Keratinocyte (primary cell): ENCODE measurements around the gene XIAP. TPM values are rescaled to one million over a fixed set of nuclear protein-coding genes. Genes with fewer than 3 reads are reported as not detected.
A peak's percentile ranks its signal among the peaks of the same experiment; 100 is the strongest.

Source experiments
- DNase-seq: peaks from one replicate; pipeline ENCODE4 v3.0.0-alpha.2; 2011; ENCODE audit warnings: low read depth, missing footprints, low spot score
- FAIRE-seq: peaks from 2 replicates; lab custom pipeline; 2011; peaks lifted over from hg19 to GRCh38; lab: Jason Lieb, UNC
- H2AFZ ChIP-seq: 2 replicates; pipeline ENCODE4 v1.6.0; 2012; ENCODE audit warnings: low read length, control low read depth, inconsistent platforms; ENCODE audit not compliant: control insufficient read depth
- H3K27ac ChIP-seq: 2 replicates; pipeline ENCODE4 v1.5.1; 2011; ENCODE audit warnings: low read length; ENCODE audit not compliant: control insufficient read depth, insufficient read depth
- H3K27me3 ChIP-seq: 3 replicates; pipeline ENCODE4 v1.6.0; 2011; ENCODE audit warnings: low read length; ENCODE audit not compliant: control insufficient read depth, insufficient read depth; ENCODE audit errors: extremely low read depth
- H3K36me3 ChIP-seq, 2 experiments: 2 replicates in 1 of 2; 3 replicates in 1 of 2; pipeline ENCODE4 v1.5.1; 2011; ENCODE audit warnings: low read length in 2 of 2, mild to moderate bottlenecking in 1 of 2; ENCODE audit not compliant: control insufficient read depth in 2 of 2, insufficient read depth in 2 of 2; ENCODE audit errors: extremely low read depth in 1 of 2
- H3K4me1 ChIP-seq: 3 replicates; pipeline ENCODE4 v1.5.1; 2011; ENCODE audit warnings: low read length; ENCODE audit not compliant: control insufficient read depth, insufficient read depth; ENCODE audit errors: extremely low read depth
- H3K4me2 ChIP-seq: 3 replicates; pipeline ENCODE4 v1.6.0; 2011; ENCODE audit warnings: low read depth, low read length; ENCODE audit not compliant: control insufficient read depth, insufficient read depth; ENCODE audit errors: extremely low read depth
- H3K4me3 ChIP-seq, 3 experiments: fragments of 200-600 bp in 1 of 3; sonication (generic) in 1 of 3; 2 replicates in 2 of 3; 3 replicates in 1 of 3; pipeline ENCODE4 v1.5.1; 2011 to 2016; ENCODE audit warnings: low read length in 3 of 3, mild to moderate bottlenecking in 3 of 3, control low read depth in 2 of 3, inconsistent platforms in 1 of 3, low read depth in 1 of 3, mixed read lengths in 1 of 3, mixed run types in 1 of 3, moderate library complexity in 1 of 3; ENCODE audit not compliant: control insufficient read depth in 2 of 3, insufficient read depth in 2 of 3; ENCODE audit errors: extremely low read depth in 1 of 3
- H3K79me2 ChIP-seq: 2 replicates; pipeline ENCODE4 v1.6.0; 2012; ENCODE audit warnings: low read length; ENCODE audit not compliant: control insufficient read depth, insufficient read depth
- H3K9ac ChIP-seq: 3 replicates; pipeline ENCODE4 v1.6.0; 2011; ENCODE audit warnings: low read length; ENCODE audit not compliant: control insufficient read depth, insufficient read depth; ENCODE audit errors: extremely low read depth
- H3K9me1 ChIP-seq: 3 replicates; pipeline ENCODE4 v1.6.0; 2011; ENCODE audit warnings: low read length; ENCODE audit not compliant: control insufficient read depth, insufficient read depth; ENCODE audit errors: extremely low read depth
- H3K9me3 ChIP-seq: 2 replicates; pipeline ENCODE4 v1.5.1; 2012; ENCODE audit warnings: low read depth, low read length; ENCODE audit not compliant: control insufficient read depth
- H4K20me1 ChIP-seq: 3 replicates; pipeline ENCODE4 v1.6.0; 2011; ENCODE audit warnings: low read length; ENCODE audit not compliant: control insufficient read depth, insufficient read depth; ENCODE audit errors: extremely low read depth
- CTCF ChIP-seq, 3 experiments: IDR thresholded peaks in 1 of 3; conservative IDR thresholded peaks in 1 of 3; optimal IDR thresholded peaks in 1 of 3; 2 replicates in 2 of 3; 3 replicates in 1 of 3; pipeline versions ENCODE3 to v1.5.1; 2011; ENCODE audit warnings: low read length in 3 of 3, mild to moderate bottlenecking in 3 of 3, moderate library complexity in 2 of 3, control low read depth in 1 of 3, inconsistent platforms in 1 of 3; ENCODE audit not compliant: insufficient read depth in 2 of 3; ENCODE audit errors: extremely low read depth in 1 of 3
- EZH2 ChIP-seq: IDR thresholded peaks from one replicate; pipeline ENCODE4 v1.6.1; 2012; ENCODE audit warnings: inconsistent platforms, mild to moderate bottlenecking, low read length, moderate library complexity
- dilution Hi-C: fragments of 300-500 bp; cut with MboI; formaldehyde crosslinking; loops from one replicate; pipeline ENCODE4 v1.7.0; 2020; ENCODE audit warnings: low sequenced_read_pairs; ENCODE audit not compliant: extremely low pct_ligation_motif_present
- polyA plus RNA-seq, 5 experiments: library from polyadenylated mRNA; depleted of rRNA in 3 of 5; stranded (reverse) in 3 of 5; stranded (forward) in 1 of 5; unstranded in 1 of 5; fragments of >200 nt; gene quantifications; 1 replicate in 1 of 5; 2 replicates in 3 of 5; 3 replicates in 1 of 5; pipeline versions ENCODE4 v1.2.1 to v1.2.3, GENCODE V29; 2011 to 2012; ENCODE audit warnings: missing spikeins in 2 of 5, low read depth in 1 of 5, low replicate concordance in 1 of 5

The XIAP gene
- polyA plus RNA-seq, 1 donor (not counting 4 experiments of a cell fraction or from before 2014, with no cell fraction given) = 18.3 TPM

GRCh38 chrX:123860983-123861382 lies 1.1 kb downstream of the XIAP start:
- Histone ChIP-seq H3K36me3 (no peaks in the 10 kb centered on the region), H3K4me1 (peaks cover 5% of the 10 kb centered on the region), H3K27me3 (no peaks in the 10 kb centered on the region), H3K9me1 (no peaks in the 10 kb centered on the region), H3K4me3 (peak overlapping the region; percentile 66 to 77 (median 72)), H3K4me2 (peak overlapping the region; percentile 68), H3K27ac (peak overlapping the region; percentile 80), H2AFZ (no peak overlapping the region), H4K20me1 (no peaks in the 10 kb centered on the region), H3K9me3 (no peaks in the 10 kb centered on the region), H3K9ac (peak overlapping the region; percentile 88), H3K79me2 (peaks cover 44% of the 10 kb centered on the region)
- DNase-seq (no peak), FAIRE-seq (no peak)
- dilution Hi-C loops = no loop called here
- TF ChIP-seq CTCF (optimal IDR thresholded peaks at IDR 0.05 in 1 of 3, IDR thresholded peaks at IDR 0.05 in 1 of 3, conservative IDR thresholded peaks at IDR 0.05 in 1 of 3; ENCODE audit: extremely low read depth in 1 of 3, insufficient read depth in 2 of 3, low read length in 3 of 3) = no peak
- TF ChIP-seq EZH2 = no peak

GRCh38 chrX:123869488-123869887 lies 9.6 kb downstream of the XIAP start:
- dilution Hi-C loops = no loop called here
- TF ChIP-seq CTCF (optimal IDR thresholded peaks at IDR 0.05 in 1 of 3, IDR thresholded peaks at IDR 0.05 in 1 of 3, conservative IDR thresholded peaks at IDR 0.05 in 1 of 3; ENCODE audit: extremely low read depth in 1 of 3, insufficient read depth in 2 of 3, low read length in 3 of 3) = no peak
- no peak for TF ChIP-seq EZH2
- H3K36me3 ChIP-seq = no peaks in the 10 kb centered on the region
- H3K27ac ChIP-seq = no peak overlapping the region
- no peak overlapping the region for H3K4me2 ChIP-seq
- H3K4me3 ChIP-seq = no peak overlapping the region
- H4K20me1 ChIP-seq = no peaks in the 10 kb centered on the region
- H3K27me3 ChIP-seq = no peaks in the 10 kb centered on the region
- H3K79me2 ChIP-seq = peaks cover 62% of the 10 kb centered on the region
- H3K9me3 ChIP-seq = no peaks in the 10 kb centered on the region
- no peak overlapping the region for H2AFZ ChIP-seq
- no peaks in the 10 kb centered on the region for H3K4me1 ChIP-seq
- DNase-seq (no peak), FAIRE-seq (no peak)
- no peaks in the 10 kb centered on the region for H3K9me1 ChIP-seq
- H3K9ac ChIP-seq = no peak overlapping the region
